A673 (cell line): ENCODE data around the gene HES1. TPM values are rescaled to one million over a fixed set of nuclear protein-coding genes. Genes with fewer than 3 reads are reported as not detected.

Source experiments
- BruUV-seq: library from RNA; stranded (reverse); fragments of 400-500 nt; replicated peaks from 2 replicates; lab custom pipeline; 2021; lab: Mats Ljungman, UMichigan
- CTCF ChIA-PET: fragments of 300-600 bp; sonication (Branson Sonifier 250); formaldehyde crosslinking; loops from one replicate; lab custom pipeline; 2022; ENCODE audit warnings: antibody characterized with exemption; lab: Charles Lee
- POLR2A ChIA-PET: fragments of 300-600 bp; sonication (Branson Sonifier 250); formaldehyde crosslinking; loops from one replicate; lab custom pipeline; 2022; ENCODE audit warnings: antibody characterized with exemption; ENCODE audit not compliant: low non-redundant PET; lab: Charles Lee
- DNase-seq: peaks from one replicate; pipeline ENCODE4 v3.0.0-alpha.2; 2015; ENCODE audit warnings: low spot score
- H3K27ac ChIP-seq: fragments of 200-600 bp; sonication (generic); 2 replicates; pipeline ENCODE4 v1.5.1; 2016; ENCODE audit warnings: mixed run types, low read depth, mild to moderate bottlenecking, mixed read lengths, antibody characterized with exemption, low read length; ENCODE audit not compliant: poor library complexity, severe bottlenecking
- H3K27me3 ChIP-seq: fragments of 200-600 bp; sonication (generic); replicated peaks from 2 replicates; pipeline ENCODE4 v1.6.1; 2017; ENCODE audit warnings: mixed run types, low read depth, mild to moderate bottlenecking, mixed read lengths, antibody characterized with exemption, low read length; ENCODE audit not compliant: insufficient read depth, poor library complexity
- H3K36me3 ChIP-seq: fragments of 200-600 bp; sonication (generic); 2 replicates; pipeline ENCODE4 v1.6.1; 2016; ENCODE audit warnings: mixed run types, mild to moderate bottlenecking, mixed read lengths, antibody characterized with exemption, low read length; ENCODE audit not compliant: insufficient read depth, poor library complexity, severe bottlenecking
- H3K4me1 ChIP-seq: fragments of 200-600 bp; sonication (generic); 2 replicates; pipeline ENCODE4 v1.6.1; 2017; ENCODE audit warnings: mixed run types, mild to moderate bottlenecking, mixed read lengths, antibody characterized with exemption, low read length; ENCODE audit not compliant: insufficient read depth, poor library complexity, severe bottlenecking
- H3K4me3 ChIP-seq: fragments of 200-600 bp; sonication (generic); 2 replicates; pipeline ENCODE4 v1.5.1; 2016; ENCODE audit warnings: low read depth, mixed run types, mild to moderate bottlenecking, mixed read lengths, low read length; ENCODE audit not compliant: poor library complexity, severe bottlenecking
- H3K9me3 ChIP-seq: fragments of 200-600 bp; sonication (generic); 2 replicates; pipeline ENCODE4 v1.6.1; 2016; ENCODE audit warnings: mixed run types, low read depth, mild to moderate bottlenecking, mixed read lengths, antibody characterized with exemption, low read length; ENCODE audit not compliant: poor library complexity, severe bottlenecking
- EZH2 ChIP-seq: fragments of 200-600 bp; sonication (generic); IDR thresholded peaks from 2 replicates; pipeline ENCODE4 v1.6.1; 2017; ENCODE audit warnings: borderline replicate concordance, low read depth, mild to moderate bottlenecking, mixed read lengths, antibody characterized with exemption, low read length; ENCODE audit not compliant: poor library complexity, severe bottlenecking
- intact Hi-C: fragments of 100-400 bp; cut with micrococcal nuclease; formaldehyde crosslinking; loops from one replicate; pipeline ENCODE4 v1.10.0; 2022; ENCODE audit not compliant: unreplicated experiment
- total RNA-seq: library from RNA; stranded (reverse); gene quantifications from 2 replicates; pipeline ENCODE4 v1.2.3, GENCODE V29; 2021
- TF ChIP-seq, protein P1 (sequence below): fragments of 300-800, 200-600 bp; sonication (generic); conservative IDR thresholded peaks from 2 replicates; pipeline ENCODE4 v1.5.1; 2017; ENCODE audit warnings: low read depth, mild to moderate bottlenecking, antibody characterized with exemption, low read length, moderate library complexity, mixed read lengths

The HES1 gene
- total RNA-seq, 1 experiment from 2014 or later = 136 TPM

DNA sequence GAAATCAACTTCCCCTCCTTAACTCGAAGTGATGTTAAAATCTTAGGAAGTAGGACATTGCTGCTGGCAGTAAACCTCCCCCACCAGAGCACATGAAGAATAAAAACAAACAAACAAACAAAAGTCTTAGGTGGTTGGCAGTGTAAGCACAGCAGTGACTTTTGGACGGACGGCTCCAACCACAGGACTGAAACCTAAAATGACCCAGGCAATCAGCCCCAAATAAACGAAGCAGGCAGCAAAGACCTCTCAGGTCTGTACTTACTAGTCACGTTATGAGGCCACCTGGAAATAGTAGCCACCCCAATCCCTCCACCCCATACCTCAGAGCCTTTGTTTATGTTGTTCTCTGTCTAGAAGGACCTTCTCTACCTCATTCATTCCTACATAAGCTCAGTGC is 33.5 kb upstream of the HES1 start:
- Histone ChIP-seq H3K9me3 (no peaks in the 10 kb centered on the region), H3K4me1 (peaks cover 35% of the 10 kb centered on the region), H3K36me3 (no peaks in the 10 kb centered on the region), H3K27ac (no peak overlapping the region), H3K4me3 (no peak overlapping the region), H3K27me3 (no peaks in the 10 kb centered on the region)
- intact Hi-C loops = no loop called here
- no peak for TF ChIP-seq EZH2
- TF ChIP-seq, protein P1, sequence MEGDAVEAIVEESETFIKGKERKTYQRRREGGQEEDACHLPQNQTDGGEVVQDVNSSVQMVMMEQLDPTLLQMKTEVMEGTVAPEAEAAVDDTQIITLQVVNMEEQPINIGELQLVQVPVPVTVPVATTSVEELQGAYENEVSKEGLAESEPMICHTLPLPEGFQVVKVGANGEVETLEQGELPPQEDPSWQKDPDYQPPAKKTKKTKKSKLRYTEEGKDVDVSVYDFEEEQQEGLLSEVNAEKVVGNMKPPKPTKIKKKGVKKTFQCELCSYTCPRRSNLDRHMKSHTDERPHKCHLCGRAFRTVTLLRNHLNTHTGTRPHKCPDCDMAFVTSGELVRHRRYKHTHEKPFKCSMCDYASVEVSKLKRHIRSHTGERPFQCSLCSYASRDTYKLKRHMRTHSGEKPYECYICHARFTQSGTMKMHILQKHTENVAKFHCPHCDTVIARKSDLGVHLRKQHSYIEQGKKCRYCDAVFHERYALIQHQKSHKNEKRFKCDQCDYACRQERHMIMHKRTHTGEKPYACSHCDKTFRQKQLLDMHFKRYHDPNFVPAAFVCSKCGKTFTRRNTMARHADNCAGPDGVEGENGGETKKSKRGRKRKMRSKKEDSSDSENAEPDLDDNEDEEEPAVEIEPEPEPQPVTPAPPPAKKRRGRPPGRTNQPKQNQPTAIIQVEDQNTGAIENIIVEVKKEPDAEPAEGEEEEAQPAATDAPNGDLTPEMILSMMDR = no peak
- ChIA-PET POLR2A (no interaction called here), CTCF (no interaction called here)
- no peak for DNase-seq
- no TSS peak for BruUV-seq

DNA sequence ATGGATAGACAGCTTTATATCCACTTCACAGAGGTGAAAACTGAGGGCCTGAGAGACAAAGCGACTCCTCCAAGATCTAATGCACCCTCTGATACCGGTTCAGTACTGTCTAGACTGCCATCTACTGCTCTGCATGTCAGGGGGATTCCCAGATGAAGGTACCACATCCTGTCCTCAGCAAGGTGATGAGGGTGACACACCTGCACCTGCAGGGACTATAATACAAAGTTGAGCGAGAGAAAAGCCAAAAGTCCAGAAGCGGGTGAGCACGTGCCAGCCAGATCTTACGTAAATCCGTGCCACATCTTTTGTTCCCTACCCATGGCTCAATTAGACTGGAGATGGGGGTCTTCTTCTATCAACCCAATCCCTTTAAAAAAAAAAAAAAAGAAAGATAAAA is 32.4 kb upstream of the HES1 start:
- H3K4me3 ChIP-seq = no peak overlapping the region
- no peak for TF ChIP-seq EZH2
- TF ChIP-seq, protein P1 = no peak
- BruUV-seq = no TSS peak
- no peaks in the 10 kb centered on the region for H3K9me3 ChIP-seq
- ChIA-PET CTCF (no interaction called here), POLR2A (no interaction called here)
- H3K36me3 ChIP-seq = no peaks in the 10 kb centered on the region
- intact Hi-C loops = no loop called here
- DNase-seq = no peak
- no peak overlapping the region for H3K27ac ChIP-seq
- H3K27me3 ChIP-seq = no peaks in the 10 kb centered on the region
- H3K4me1 ChIP-seq = peaks cover 25% of the 10 kb centered on the region

GRCh38 chr3:194103983-194104751 is 31.8 kb upstream of the HES1 start:
- no peaks in the 10 kb centered on the region for H3K9me3 ChIP-seq
- TF ChIP-seq, protein P1 = no peak
- H3K27me3 ChIP-seq = no peaks in the 10 kb centered on the region
- ChIA-PET POLR2A (no interaction called here), CTCF (no interaction called here)
- peaks cover 22% of the 10 kb centered on the region for H3K4me1 ChIP-seq
- H3K27ac ChIP-seq = no peak overlapping the region
- intact Hi-C loops = no loop called here
- no peaks in the 10 kb centered on the region for H3K36me3 ChIP-seq
- H3K4me3 ChIP-seq = no peak overlapping the region
- BruUV-seq = no TSS peak
- peak; percentile 25 for DNase-seq
